Thyroid gland (tissue), 4 donors: ENCODE measurements around the gene C9orf78. TPM values are rescaled to one million over a fixed set of nuclear protein-coding genes. Genes with fewer than 3 reads are reported as not detected.

Experiments used
- DNase-seq, 2 donors: peaks; one replicate each; pipeline ENCODE4 v3.0.0-alpha.2; 2019
- H3K27ac ChIP-seq, 3 donors: fragments of 200-600 bp; sonication (generic); 1 replicate in 2 of 3; 2 replicates in 1 of 3; pipeline ENCODE4 v1.5.1; 2016 to 2019; ENCODE audit warnings: mild to moderate bottlenecking in 1 of 3, moderate library complexity in 1 of 3
- H3K27me3 ChIP-seq: fragments of 200-600 bp; sonication (generic); one replicate; pipeline ENCODE4 v1.5.1; 2019
- H3K36me3 ChIP-seq, 2 donors: fragments of 200-600 bp; sonication (generic); one replicate each; pipeline ENCODE4 v1.5.1; 2016 to 2019
- H3K4me1 ChIP-seq, 2 donors: fragments of 200-600 bp; sonication (generic); one replicate each; pipeline ENCODE4 v1.5.1; 2017 to 2019
- H3K4me3 ChIP-seq, 3 donors: fragments of 200-600 bp; sonication (generic); replicated peaks in 1 of 3; 1 replicate in 2 of 3; 2 replicates in 1 of 3; pipeline ENCODE4 v1.5.1; 2016; ENCODE audit warnings: mild to moderate bottlenecking in 1 of 3
- H3K9me3 ChIP-seq: fragments of 200-600 bp; sonication (generic); one replicate; pipeline ENCODE4 v1.5.1; 2017
- CTCF ChIP-seq, 6 experiments: fragments of 200-600 bp in 3 of 6; fragments of 450-650 bp in 3 of 6; sonication (generic) in 3 of 6; IDR thresholded peaks; one replicate each; pipeline ENCODE4 v1.5.1; 2016 to 2019; ENCODE audit warnings: antibody characterized with exemption in 6 of 6, mild to moderate bottlenecking in 2 of 6, inconsistent platforms in 1 of 6, moderate library complexity in 1 of 6
- POLR2A ChIP-seq, 2 donors: fragments of 450-650 bp; IDR thresholded peaks; one replicate each; pipeline ENCODE4 v1.6.1; 2017; ENCODE audit warnings: antibody characterized with exemption in 2 of 2, mild to moderate bottlenecking in 2 of 2, moderate library complexity in 1 of 2
- WGBS, 2 donors: methylation state at CpG; one replicate each; pipeline ENCODE4 v1.1.5; 2017; 5-methylcytosine and 5-hydroxymethylcytosine counted together
- intact Hi-C: fragments of 100-400 bp; cut with DNase I; formaldehyde crosslinking; loops from one replicate; pipeline ENCODE4 v1.15.1; 2023
- total RNA-seq, 4 donors: library from RNA; depleted of rRNA; stranded (reverse); fragments of >200 nt; gene quantifications; one replicate each; pipeline ENCODE4 v1.2.3, GENCODE V29; 2016

C9orf78 gene
- total RNA-seq, 4 donors from 2014 or later, result 59.4 to 89.2 (median 81.4) TPM

GRCh38 chr9:129839324-129840023, 4.4 kb upstream of the C9orf78 start:
- peak overlapping the region in 1 of 3 donors; percentile 21 for H3K27ac ChIP-seq
- no peaks in the 10 kb centered on the region for H3K36me3 ChIP-seq
- no peak overlapping the region for H3K4me3 ChIP-seq
- WGBS, 2 donors, result 67 to 72% methylated on average over 10 of the region's 10 CpGs
- H3K27me3 ChIP-seq, result no peaks in the 10 kb centered on the region
- intact Hi-C loops, result no loop called here
- no peaks in the 10 kb centered on the region for H3K9me3 ChIP-seq
- DNase-seq, result no peak
- peaks cover 18 to 36% of the 10 kb centered on the region in 2 donors for H3K4me1 ChIP-seq
- TF ChIP-seq CTCF (IDR thresholded peaks at IDR 0.05) (no peak), POLR2A (IDR thresholded peaks at IDR 0.05) (no peak)

GRCh38 chr9:129838707-129839259, 3.7 kb upstream of the C9orf78 start:
- TF ChIP-seq CTCF (IDR thresholded peaks at IDR 0.05), result no peak
- TF ChIP-seq POLR2A (IDR thresholded peaks at IDR 0.05), result no peak
- Histone ChIP-seq H3K9me3 (no peaks in the 10 kb centered on the region), H3K27me3 (no peaks in the 10 kb centered on the region), H3K36me3 (no peaks in the 10 kb centered on the region), H3K27ac (peak overlapping the region in 1 of 3 donors; percentile 21), H3K4me1 (peaks cover 19 to 43% of the 10 kb centered on the region in 2 donors), H3K4me3 (no peak overlapping the region)
- intact Hi-C loops, result no loop called here
- WGBS, 2 donors, result 79 to 80% methylated on average over 12 of the region's 12 CpGs
- DNase-seq, result no peak

- H3K36me3 ChIP-seq, result peaks cover 7 to 10% of the 10 kb centered on the region in 2 donors
- no peaks in the 10 kb centered on the region for H3K9me3 ChIP-seq
- DNase-seq, result no peak
- peak overlapping the region in 2 of 3 donors; percentile 81 to 86 for H3K27ac ChIP-seq
- intact Hi-C loops, result no loop called here
- no peaks in the 10 kb centered on the region for H3K27me3 ChIP-seq
- H3K4me1 ChIP-seq, result peaks cover 19 to 45% of the 10 kb centered on the region in 2 donors
- 37 to 41% methylated on average over 14 to 16 of the region's 16 CpGs for WGBS, 2 donors
- H3K4me3 ChIP-seq, result peak overlapping the region in 2 of 3 donors; percentile 83 to 97
- TF ChIP-seq CTCF (IDR thresholded peaks at IDR 0.05) (no peak), POLR2A (IDR thresholded peaks at IDR 0.05) (no peak)
Observed at GRCh38 chr9:129836311-129837007, 1.4 kb upstream of the C9orf78 start.

- Histone ChIP-seq H3K4me3 (peak overlapping the region; percentile 48 to 97 (median 83)), H3K4me1 (peaks cover 19 to 45% of the 10 kb centered on the region in 2 donors), H3K27me3 (no peaks in the 10 kb centered on the region), H3K9me3 (no peaks in the 10 kb centered on the region), H3K36me3 (peaks cover 13 to 16% of the 10 kb centered on the region in 2 donors), H3K27ac (peak overlapping the region; percentile 77 to 86 (median 81))
- DNase-seq, result no peak
- TF ChIP-seq CTCF (IDR thresholded peaks at IDR 0.05) (no peak), POLR2A (IDR thresholded peaks at IDR 0.05) (no peak)
- WGBS, 2 donors, result 0 to 2% methylated on average over 18 to 19 of the region's 19 CpGs
- intact Hi-C loops, result no loop called here
Observed at GRCh38 chr9:129835860-129836223, 767 bp upstream of the C9orf78 start.
